ENCODE results near the gene NSUN3. TPM values are rescaled to one million over a fixed set of nuclear protein-coding genes. Genes with fewer than 3 reads are reported as not detected.

NSUN3 gene
- total RNA-seq, 2 experiments from 2014 or later: 10.4 to 13.5 TPM

- no peaks in the 10 kb centered on the region for H3K9me2 ChIP-seq (ENCODE audit: insufficient read depth, low read length)
- H3K9me3 ChIP-seq (ENCODE audit: low read length): no peaks in the 10 kb centered on the region
- intact Hi-C loops (cut with micrococcal nuclease; ENCODE audit: unreplicated experiment): no loop called here
- no peak overlapping the region for H3K4me3 ChIP-seq (ENCODE audit: low read depth, low read length, poor library complexity, severe bottlenecking)
- H3K79me2 ChIP-seq (ENCODE audit: insufficient read depth, low read depth, low read length): no peaks in the 10 kb centered on the region
- no peak overlapping the region for H3K27ac ChIP-seq (ENCODE audit: low read depth, low read length, poor library complexity, severe bottlenecking)
- no peaks in the 10 kb centered on the region for H4K20me1 ChIP-seq (ENCODE audit: insufficient read depth, low read length)
- ChIA-PET POLR2A (interaction anchor here (1.2 kb wide), 1 partner anchor 11 kb away, joined by 3 read pairs; no protein-coding TSS in a partner anchor), CTCF (ENCODE audit: unreplicated experiment) (no interaction called here)
- H3K4me1 ChIP-seq (ENCODE audit: insufficient read depth, low read length, poor library complexity, severe bottlenecking): no peaks in the 10 kb centered on the region
- TF ChIP-seq EZH2phosphoT487 (IDR thresholded peaks at IDR 0.05; ENCODE audit: borderline replicate concordance, low read depth, low read length) (no peak), CTCF (conservative IDR thresholded peaks at IDR 0.05; ENCODE audit: low read length) (no peak)
- no peak for DNase-seq (ENCODE audit: low spot score)
- no TSS peak for BruUV-seq (replicated peaks)
- no peaks in the 10 kb centered on the region for H3K36me3 ChIP-seq (ENCODE audit: insufficient read depth, low read length)
- H3K4me2 ChIP-seq (ENCODE audit: low read length): no peak overlapping the region
- H2AFZ ChIP-seq (ENCODE audit: low read length): no peak overlapping the region
Observed at GRCh38 chr3:94167346-94167745, 104.5 kb downstream of the NSUN3 start.

- H3K79me2 ChIP-seq (ENCODE audit: insufficient read depth, low read depth, low read length): no peaks in the 10 kb centered on the region
- TF ChIP-seq CTCF (conservative IDR thresholded peaks at IDR 0.05; ENCODE audit: low read length): no peak
- no peak for TF ChIP-seq EZH2phosphoT487 (IDR thresholded peaks at IDR 0.05; ENCODE audit: borderline replicate concordance, low read depth, low read length)
- H4K20me1 ChIP-seq (ENCODE audit: insufficient read depth, low read length): no peaks in the 10 kb centered on the region
- no peak for DNase-seq (ENCODE audit: low spot score)
- no peak overlapping the region for H3K4me2 ChIP-seq (ENCODE audit: low read length)
- intact Hi-C loops (cut with micrococcal nuclease; ENCODE audit: unreplicated experiment): no loop called here
- no peaks in the 10 kb centered on the region for H3K9me3 ChIP-seq (ENCODE audit: low read length)
- H3K27ac ChIP-seq (ENCODE audit: low read depth, low read length, poor library complexity, severe bottlenecking): no peak overlapping the region
- ChIA-PET POLR2A (no interaction called here), CTCF (ENCODE audit: unreplicated experiment) (no interaction called here)
- H2AFZ ChIP-seq (ENCODE audit: low read length): no peak overlapping the region
- no peaks in the 10 kb centered on the region for H3K4me1 ChIP-seq (ENCODE audit: insufficient read depth, low read length, poor library complexity, severe bottlenecking)
- no peaks in the 10 kb centered on the region for H3K36me3 ChIP-seq (ENCODE audit: insufficient read depth, low read length)
- BruUV-seq (replicated peaks): no TSS peak
- H3K9me2 ChIP-seq (ENCODE audit: insufficient read depth, low read length): no peaks in the 10 kb centered on the region
- no peak overlapping the region for H3K4me3 ChIP-seq (ENCODE audit: low read depth, low read length, poor library complexity, severe bottlenecking)
Observed at GRCh38 chr3:94167796-94168195, 104.9 kb downstream of the NSUN3 start.

DNA sequence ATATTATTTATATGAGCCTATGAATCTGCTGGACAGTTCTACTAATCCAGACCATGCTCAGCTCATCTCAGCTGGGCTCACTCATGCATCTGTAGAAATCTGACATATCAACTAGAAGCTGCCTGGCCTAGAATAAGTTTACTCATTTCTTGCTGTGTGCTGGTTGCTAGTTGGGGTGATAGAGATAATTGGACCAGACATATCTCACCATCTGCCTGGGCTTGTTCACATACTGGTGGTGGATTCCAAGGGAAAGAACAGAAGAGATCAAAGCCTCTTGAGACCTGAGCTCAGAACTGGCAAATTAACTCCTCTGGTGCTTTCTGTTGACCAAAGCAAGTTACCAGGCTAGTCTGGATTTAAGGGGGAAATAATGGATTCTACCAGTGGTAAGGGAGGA is 109.1 kb downstream of the NSUN3 start:
- Histone ChIP-seq H3K27ac (ENCODE audit: low read depth, low read length, poor library complexity, severe bottlenecking) (no peak overlapping the region), H4K20me1 (ENCODE audit: insufficient read depth, low read length) (no peaks in the 10 kb centered on the region), H3K36me3 (ENCODE audit: insufficient read depth, low read length) (no peaks in the 10 kb centered on the region), H3K4me2 (ENCODE audit: low read length) (no peak overlapping the region), H3K9me3 (ENCODE audit: low read length) (no peaks in the 10 kb centered on the region), H3K79me2 (ENCODE audit: insufficient read depth, low read depth, low read length) (no peaks in the 10 kb centered on the region), H3K9me2 (ENCODE audit: insufficient read depth, low read length) (no peaks in the 10 kb centered on the region), H2AFZ (ENCODE audit: low read length) (no peak overlapping the region), H3K4me1 (ENCODE audit: insufficient read depth, low read length, poor library complexity, severe bottlenecking) (no peaks in the 10 kb centered on the region), H3K4me3 (ENCODE audit: low read depth, low read length, poor library complexity, severe bottlenecking) (no peak overlapping the region)
- BruUV-seq (replicated peaks): no TSS peak
- DNase-seq (ENCODE audit: low spot score): no peak
- intact Hi-C loops (cut with micrococcal nuclease; ENCODE audit: unreplicated experiment): no loop called here
- ChIA-PET CTCF (ENCODE audit: unreplicated experiment) (no interaction called here), POLR2A (no interaction called here)
- TF ChIP-seq EZH2phosphoT487 (IDR thresholded peaks at IDR 0.05; ENCODE audit: borderline replicate concordance, low read depth, low read length): no peak
- no peak for TF ChIP-seq CTCF (conservative IDR thresholded peaks at IDR 0.05; ENCODE audit: low read length)
